ENCODE measurements around the gene CAPG.

GRCh38 chr2:85435981-85436835, 26.0 kb upstream of the CAPG start:
- TF ChIP-seq CTCF (IDR thresholded peaks at IDR 0.05) (no peak), POLR2AphosphoS5 (IDR thresholded peaks at IDR 0.05) (no peak), EP300 (IDR thresholded peaks at IDR 0.05) (no peak)

Measured in upper lobe of left lung (tissue), 4 donors.